Endothelial cell of umbilical vein (primary cell): ENCODE measurements around the gene ZNG1E. TPM values are rescaled to one million over a fixed set of nuclear protein-coding genes. Genes with fewer than 3 reads are reported as not detected.
"Not testable (repeated sequence)": the region's sequence is repeated elsewhere in the genome, so short reads cannot be mapped to it uniquely, and the experiment has no call there.

ENCODE experiments used
- BruUV-seq: library from RNA; stranded (reverse); fragments of 400-500 nt; replicated peaks from 2 replicates; lab custom pipeline; 2021; lab: Mats Ljungman, UMichigan
- CTCF ChIA-PET: fragments of 300-600, 350-600 bp; sonication (Branson Sonifier 250); formaldehyde crosslinking; loops from one replicate; lab custom pipeline; 2021; ENCODE audit warnings: antibody characterized with exemption, inconsistent platforms; lab: Charles Lee
- POLR2A ChIA-PET: fragments of 300-600, 350-600 bp; sonication (Branson Sonifier 250); formaldehyde crosslinking; loops from one replicate; lab custom pipeline; 2021; ENCODE audit warnings: antibody characterized with exemption, inconsistent platforms; lab: Charles Lee
- DNase-seq: peaks from one replicate; pipeline ENCODE4 v3.0.0-alpha.2; 2011; ENCODE audit warnings: low read depth, low spot score
- FAIRE-seq: peaks from 2 replicates; lab custom pipeline; 2011; peaks lifted over from hg19 to GRCh38; lab: Jason Lieb, UNC
- H2AFZ ChIP-seq: 2 replicates; pipeline ENCODE4 v1.6.0; 2012; ENCODE audit warnings: low read depth, low read length, control low read depth, inconsistent platforms
- H3K27ac ChIP-seq: 2 replicates; pipeline ENCODE4 v1.5.1; 2011; ENCODE audit warnings: low read depth, mild to moderate bottlenecking, control low read depth, low read length, moderate library complexity; ENCODE audit not compliant: insufficient read depth
- H3K27me3 ChIP-seq, 2 experiments: 2 replicates each; pipeline versions ENCODE4 v1.6.0 to v1.6.1; 2011; ENCODE audit warnings: low read length in 2 of 2, mixed read lengths in 1 of 2; ENCODE audit not compliant: control insufficient read depth in 2 of 2, insufficient read depth in 2 of 2
- H3K36me3 ChIP-seq, 2 experiments: 2 replicates in 1 of 2; 3 replicates in 1 of 2; pipeline ENCODE4 v1.5.1; 2011; ENCODE audit warnings: low read length in 2 of 2, mild to moderate bottlenecking in 1 of 2, moderate library complexity in 1 of 2; ENCODE audit not compliant: control insufficient read depth in 2 of 2, insufficient read depth in 2 of 2; ENCODE audit errors: extremely low read depth in 1 of 2
- H3K4me1 ChIP-seq: 3 replicates; pipeline ENCODE4 v1.5.1; 2011; ENCODE audit warnings: mild to moderate bottlenecking, low read length; ENCODE audit not compliant: control insufficient read depth, insufficient read depth; ENCODE audit errors: extremely low read depth
- H3K4me2 ChIP-seq: 2 replicates; pipeline ENCODE4 v1.6.1; 2011; ENCODE audit warnings: low read length, control low read depth, mixed read lengths; ENCODE audit not compliant: insufficient read depth
- H3K4me3 ChIP-seq, 3 experiments: fragments of 200-600 bp in 1 of 3; sonication (generic), shearing (Covaris generic) in 1 of 3; replicated peaks in 1 of 3; 2 replicates each; pipeline ENCODE4 v1.5.1; 2011 to 2016; ENCODE audit warnings: control low read depth in 3 of 3, low read length in 3 of 3, mild to moderate bottlenecking in 2 of 3, inconsistent platforms in 1 of 3, low read depth in 1 of 3, moderate library complexity in 1 of 3; ENCODE audit not compliant: insufficient read depth in 1 of 3
- H3K79me2 ChIP-seq: 2 replicates; pipeline ENCODE4 v1.6.0; 2012; ENCODE audit warnings: low read length, inconsistent platforms; ENCODE audit not compliant: control insufficient read depth, insufficient read depth
- H3K9ac ChIP-seq: replicated peaks from 2 replicates; pipeline ENCODE3; 2011; ENCODE audit warnings: low read length, control low read depth; ENCODE audit not compliant: insufficient read depth; ENCODE audit errors: extremely low read depth
- H3K9me1 ChIP-seq: replicated peaks from 3 replicates; pipeline ENCODE4 v1.6.0; 2011; ENCODE audit warnings: mild to moderate bottlenecking, low read length; ENCODE audit not compliant: control insufficient read depth, insufficient read depth; ENCODE audit errors: extremely low read depth
- H3K9me3 ChIP-seq: replicated peaks from 2 replicates; pipeline ENCODE4 v1.5.1; 2012; ENCODE audit warnings: low read length, inconsistent platforms; ENCODE audit not compliant: control insufficient read depth, insufficient read depth
- H4K20me1 ChIP-seq: replicated peaks from 2 replicates; pipeline ENCODE3; 2011; ENCODE audit warnings: mild to moderate bottlenecking, low read length; ENCODE audit not compliant: control insufficient read depth, insufficient read depth; ENCODE audit errors: extremely low read depth
- dilution Hi-C: fragments of 300-500 bp; cut with MboI; formaldehyde crosslinking; loops from one replicate; pipeline ENCODE4 v1.15.0; 2019; ENCODE audit warnings: low sequenced_read_pairs; ENCODE audit not compliant: extremely low pct_ligation_motif_present
- intact Hi-C: fragments of 100-400 bp; cut with micrococcal nuclease; formaldehyde crosslinking; loops from one replicate; pipeline ENCODE4 v1.10.0; 2022
- polyA plus RNA-seq, 4 experiments: library from polyadenylated mRNA; depleted of rRNA in 3 of 4; stranded (reverse) in 3 of 4; unstranded in 1 of 4; fragments of >200 nt; gene quantifications; 2 replicates each; pipeline versions ENCODE4 v1.2.1 to v1.2.3, GENCODE V29; 2011 to 2012; ENCODE audit warnings: missing spikeins in 1 of 4
- total RNA-seq: library from RNA; stranded (reverse); gene quantifications from 2 replicates; pipeline ENCODE4 v1.2.3, GENCODE V29; 2021

Gene ZNG1E
- total and polyA plus RNA-seq, 2 donors (not counting 3 experiments of a cell fraction or from before 2014, with no cell fraction given): 19.5 to 36.0 TPM

GRCh38 chr9:65737096-65737564 is 61.4 kb downstream of the ZNG1E start, which contains the start of gene FOXD4L4:
FOXD4L4 (plus strand) TSS chr9:65737146; CDS start chr9:65737146, 0 bp downstream.
- intact Hi-C loops, H3K4me2 ChIP-seq, H3K36me3 ChIP-seq, CTCF ChIA-PET, DNase-seq, H3K9ac ChIP-seq, POLR2A ChIA-PET, H3K4me1 ChIP-seq, BruUV-seq, H3K9me1 ChIP-seq, H4K20me1 ChIP-seq, H2AFZ ChIP-seq, H3K9me3 ChIP-seq, FAIRE-seq, H3K4me3 ChIP-seq, H3K27ac ChIP-seq, H3K79me2 ChIP-seq, H3K27me3 ChIP-seq, dilution Hi-C loops: not testable (repeated sequence)

GRCh38 chr9:65738133-65738532 is 62.4 kb downstream of the ZNG1E start:
- H3K4me1 ChIP-seq, H3K27me3 ChIP-seq, H3K79me2 ChIP-seq, BruUV-seq, FAIRE-seq, CTCF ChIA-PET, DNase-seq, POLR2A ChIA-PET, H3K9me1 ChIP-seq, H3K4me3 ChIP-seq, H4K20me1 ChIP-seq, H3K4me2 ChIP-seq, dilution Hi-C loops, H2AFZ ChIP-seq, H3K9ac ChIP-seq, H3K9me3 ChIP-seq, intact Hi-C loops, H3K36me3 ChIP-seq, H3K27ac ChIP-seq: not testable (repeated sequence)

Other genes with a start within 250 kb of the ZNG1E start
- 0.15 and 0.39 TPM in 2 replicates for gene FOXD4L4, start 61.2 kb downstream of the ZNG1E start, total RNA-seq
- not detected in 2 replicates for gene FOXD4L4, start 61.2 kb downstream of the ZNG1E start, polyA plus RNA-seq